Stimulated activated CD4-positive, alpha-beta T cell treated with anti-CD3 and anti-CD28 coated beads, Interleukin-15, amount 100 ng/mL, for 24 hours (primary cell): Measurements from ENCODE around the gene MYO1D.

Experiments
- DNase-seq: peaks from one replicate; pipeline ENCODE4 v3.0.0-alpha.2; 2020

The MYO1D gene

DNA sequence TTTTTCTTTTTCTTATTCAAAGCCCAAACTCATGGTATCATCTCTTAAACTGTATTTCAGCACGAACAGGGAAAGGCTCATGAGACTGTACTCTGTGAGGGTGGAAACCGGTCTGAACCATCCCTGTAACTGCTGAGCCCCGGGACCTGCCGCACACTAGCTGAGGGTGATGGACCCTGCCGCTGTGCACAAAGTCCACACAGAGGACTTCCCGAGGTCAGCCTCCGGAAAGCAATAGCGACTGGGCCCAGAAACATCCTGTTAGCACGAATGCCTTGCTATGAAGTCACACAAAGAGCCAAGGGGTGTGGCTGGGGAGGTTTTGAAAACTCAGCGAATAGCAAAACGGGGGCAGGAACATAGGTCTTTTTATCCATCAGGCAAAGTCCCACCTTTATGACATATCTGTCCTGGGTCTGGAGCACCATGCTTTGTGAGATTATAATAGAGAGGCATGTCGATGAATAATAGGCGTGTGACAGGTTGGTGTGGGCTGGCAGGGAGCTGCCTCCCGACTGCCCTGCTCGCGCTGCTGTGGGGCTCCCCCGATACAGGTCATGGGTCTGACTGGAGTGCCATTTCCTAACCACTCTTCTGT lies 356.7 kb downstream of the MYO1D start:
- peak; percentile 65 for DNase-seq

DNA sequence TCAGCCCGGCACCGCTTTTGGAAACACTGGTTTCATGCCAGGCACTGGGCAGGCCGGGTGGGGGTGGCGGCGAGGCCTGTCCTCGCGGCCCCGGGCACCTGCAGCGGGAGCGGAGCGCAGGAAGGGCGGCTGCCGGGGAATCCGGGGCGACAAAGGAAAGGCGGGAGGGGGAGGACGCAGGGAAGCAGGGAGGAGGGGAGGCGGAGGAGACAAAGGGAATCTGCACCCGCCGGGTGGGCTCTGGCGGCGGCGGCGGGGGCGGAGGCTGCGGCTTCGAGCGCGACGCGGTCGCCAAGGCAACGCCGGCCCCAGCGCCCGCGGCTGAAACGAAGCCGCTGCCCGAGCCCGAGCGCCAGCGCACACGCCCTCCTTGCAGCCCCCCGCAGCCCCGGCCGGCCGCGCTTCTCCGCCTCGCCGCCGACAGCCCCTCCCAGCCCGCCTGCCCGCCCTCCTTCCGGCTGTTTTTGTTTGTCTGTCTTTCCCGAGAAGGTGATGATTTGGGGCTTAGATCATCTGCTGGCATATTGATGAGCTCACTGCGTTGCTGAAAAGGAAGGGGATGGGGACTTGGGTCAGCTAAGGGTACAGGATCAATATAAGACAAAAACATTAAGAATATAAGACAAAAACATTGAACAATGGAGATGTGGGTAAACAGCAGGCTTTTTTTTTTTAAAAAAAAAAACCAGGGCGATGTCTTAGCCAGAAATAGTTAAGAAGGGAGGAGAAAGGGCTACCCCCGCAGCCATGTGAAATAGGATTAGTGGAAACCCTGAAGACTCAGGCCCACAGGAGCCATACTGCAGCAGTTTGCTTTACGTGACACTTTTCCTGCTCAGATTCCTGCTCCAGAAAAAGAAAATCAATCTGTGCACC lies 357.5 kb downstream of the MYO1D start:
- DNase-seq: peak; percentile 75

DNA sequence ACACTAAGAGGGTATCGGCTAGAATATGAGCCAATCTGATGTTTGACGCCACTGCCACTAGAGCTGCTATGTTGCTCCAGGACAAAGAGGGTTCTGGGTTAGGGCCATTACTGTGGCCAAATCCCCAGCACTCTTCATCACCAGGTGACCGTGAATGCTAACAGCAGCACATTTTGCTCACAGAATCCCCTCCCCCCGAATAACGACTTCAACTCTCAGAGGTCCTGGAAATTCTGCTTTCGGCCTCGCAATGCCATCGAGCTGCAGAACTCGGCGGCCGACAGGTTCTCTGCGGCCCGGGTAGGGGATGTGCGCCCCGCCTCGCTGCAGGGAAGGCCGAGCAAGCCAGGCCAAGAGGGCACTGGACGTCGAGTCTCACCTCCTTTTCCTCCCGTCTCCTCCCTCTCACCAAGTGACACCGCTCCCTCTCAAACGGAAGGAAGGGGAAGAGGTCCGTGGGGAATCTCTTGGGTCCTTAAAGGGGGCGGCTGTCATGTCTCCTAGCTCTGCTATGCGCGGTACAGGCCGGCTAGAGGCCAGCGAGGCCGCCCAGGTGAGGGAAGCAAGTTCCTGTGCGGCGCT lies 358.2 kb downstream of the MYO1D start:
- DNase-seq: no peak

DNA sequence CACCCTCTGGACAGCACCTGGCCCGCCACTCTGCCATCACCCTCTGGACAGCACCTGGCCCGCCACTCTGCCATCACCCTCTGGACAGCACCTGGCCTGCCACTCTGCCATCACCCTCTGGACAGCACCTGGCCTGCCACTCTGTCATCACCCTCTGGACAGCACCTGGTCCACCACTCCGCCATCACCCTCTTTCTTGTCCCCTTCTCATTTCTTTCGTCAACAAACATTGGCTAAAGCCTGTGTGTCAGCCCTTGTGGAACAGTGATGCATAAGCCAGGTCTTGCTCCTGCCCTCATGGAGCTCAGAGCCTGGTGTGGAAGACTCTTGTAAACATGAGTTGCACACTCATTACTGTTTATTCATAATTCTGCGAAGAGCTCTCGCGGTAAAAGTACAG lies 358.9 kb downstream of the MYO1D start:
- no peak for DNase-seq

DNA sequence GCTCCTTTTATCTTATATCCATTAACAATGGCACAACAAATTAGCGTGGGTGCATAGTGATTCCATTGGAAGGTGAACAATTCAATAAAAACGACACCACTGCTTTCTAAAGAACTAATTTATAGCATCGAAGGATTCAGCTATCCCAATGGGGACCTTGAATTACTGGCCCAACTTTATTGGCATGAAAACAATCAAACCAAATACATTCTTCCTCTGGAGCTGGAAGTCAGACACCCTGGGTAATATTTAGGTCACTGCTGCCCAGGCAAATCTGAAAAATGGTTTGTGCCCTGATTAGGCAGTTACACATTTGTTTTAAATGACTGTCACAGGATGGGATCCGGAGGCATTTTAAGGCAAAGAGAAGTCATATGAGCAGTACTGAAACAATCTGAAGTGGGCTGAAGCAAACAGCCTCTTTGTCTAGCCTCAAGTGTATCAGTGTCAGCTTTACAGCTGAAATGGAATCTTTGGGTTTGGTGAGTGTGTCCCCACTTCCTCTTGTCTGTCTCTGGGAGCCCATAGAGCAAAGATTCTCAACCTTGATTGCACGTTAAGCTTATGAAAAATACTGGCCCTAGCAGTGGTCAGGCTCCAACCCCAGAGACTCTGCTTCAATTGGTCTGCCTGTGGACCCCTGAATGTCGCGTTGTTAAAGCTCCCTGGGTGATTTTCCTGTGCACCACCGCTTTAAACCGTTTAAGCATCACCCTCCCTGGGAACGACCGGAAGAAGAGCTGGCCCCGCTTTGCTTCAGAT lies 359.8 kb downstream of the MYO1D start:
- DNase-seq: no peak

DNA sequence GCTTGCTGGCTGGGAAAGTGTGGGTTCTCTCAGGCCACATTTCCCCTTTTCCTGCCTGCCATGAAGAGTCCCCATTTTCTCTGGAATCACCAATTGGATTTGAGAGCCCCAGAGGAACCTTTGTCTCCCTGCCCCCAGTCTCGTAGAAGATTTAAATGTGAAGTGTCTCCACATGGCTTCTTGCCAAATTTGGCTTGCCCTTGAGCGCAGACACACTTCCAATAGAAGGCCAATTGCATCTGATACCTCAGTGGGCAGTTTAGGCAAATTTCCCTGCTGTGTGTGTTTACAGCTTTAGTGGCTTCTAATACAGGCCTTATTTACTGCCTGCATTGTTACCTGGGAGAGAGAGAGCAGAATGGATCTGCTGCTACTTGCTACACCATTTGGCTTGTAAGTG lies 360.5 kb downstream of the MYO1D start:
- DNase-seq: no peak

DNA sequence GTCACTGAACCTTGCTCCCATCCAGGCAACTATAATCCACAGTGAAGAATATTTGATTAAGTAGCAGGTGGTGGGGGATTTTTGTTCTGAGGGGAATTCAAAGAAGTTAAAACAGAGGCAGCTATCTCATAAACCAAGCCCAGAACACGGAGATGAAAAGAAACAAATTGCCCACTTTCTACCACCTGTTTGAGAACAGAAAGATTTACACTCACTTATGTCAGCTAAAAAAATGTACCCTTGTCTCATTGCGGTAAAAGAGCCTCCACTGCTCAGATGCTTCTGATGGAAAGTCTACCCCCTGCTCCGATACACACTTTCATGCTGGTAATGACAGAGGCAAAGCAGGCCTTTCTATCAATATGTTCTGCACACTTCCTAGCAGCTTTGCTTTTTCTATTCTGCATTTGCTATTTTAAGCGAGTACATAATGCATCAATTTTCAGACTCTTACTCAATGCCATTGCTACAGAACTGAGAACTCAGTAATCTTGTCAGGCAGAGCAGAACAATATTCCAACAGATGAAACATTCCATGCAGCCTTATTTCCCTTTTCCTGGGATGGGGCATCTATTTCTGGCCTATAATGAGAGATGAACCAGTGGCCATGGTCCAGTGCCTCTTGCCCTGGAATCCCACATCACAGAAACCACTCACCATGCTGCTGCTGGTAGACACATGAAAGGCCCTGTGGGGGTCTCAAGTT lies 361.1 kb downstream of the MYO1D start:
- no peak for DNase-seq

DNA sequence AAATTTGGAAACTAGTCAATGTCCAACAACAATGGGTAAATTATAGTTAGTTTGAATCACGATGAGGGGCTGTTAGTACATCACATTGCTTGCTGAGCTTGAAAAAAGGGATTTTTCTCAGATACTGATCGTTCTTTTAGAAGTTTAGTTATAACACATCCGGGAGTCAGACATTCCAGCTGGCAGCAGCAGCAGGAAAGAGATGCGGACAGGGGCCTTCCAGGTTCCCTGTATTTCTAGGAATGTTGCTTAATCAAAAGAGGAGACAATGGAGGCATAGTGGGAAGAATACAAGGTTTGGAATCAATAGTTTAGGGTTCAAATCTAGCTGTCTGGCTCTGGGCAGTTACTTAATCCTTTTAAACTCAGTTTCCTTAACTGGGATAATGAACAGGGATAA lies 362.3 kb downstream of the MYO1D start:
- DNase-seq: no peak

DNA sequence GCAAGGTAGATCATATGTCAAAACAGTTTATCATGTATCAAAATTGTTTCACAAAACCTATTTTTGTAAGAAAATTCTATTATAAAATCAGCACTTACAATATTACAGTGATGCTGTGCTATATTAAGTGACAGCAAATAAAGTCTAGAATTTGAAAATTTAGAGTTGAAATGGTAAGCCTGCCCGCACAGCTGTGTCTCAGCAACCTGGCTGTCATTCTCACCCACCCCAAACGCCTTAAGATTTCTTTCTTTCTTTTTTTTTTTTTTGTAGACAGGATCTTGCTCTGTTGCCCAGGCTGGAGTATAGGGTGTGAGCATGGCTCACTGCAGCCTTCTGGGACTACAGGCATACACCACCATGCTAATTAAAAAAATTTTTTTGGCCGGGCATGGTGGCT lies 363.3 kb downstream of the MYO1D start:
- no peak for DNase-seq

DNA sequence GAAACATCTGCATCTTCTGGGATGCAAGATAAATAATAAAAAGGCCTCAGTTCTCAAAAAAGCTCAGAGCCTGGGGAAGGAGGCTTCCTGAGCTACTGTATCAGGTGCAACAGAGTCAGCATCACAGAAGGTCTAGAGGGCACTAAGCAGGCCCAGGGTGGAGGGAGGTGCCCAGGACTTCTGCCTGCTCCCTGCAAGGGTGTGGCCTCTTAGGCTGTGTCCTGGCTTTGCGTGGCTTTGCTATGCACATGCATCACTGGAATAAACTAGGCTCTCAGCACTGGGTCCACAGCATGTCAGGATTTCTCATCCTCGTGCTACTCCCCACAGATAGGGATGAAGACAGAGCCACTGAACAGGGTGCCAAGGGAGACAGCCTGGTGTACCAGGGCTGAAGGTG lies 364.6 kb downstream of the MYO1D start:
- no peak for DNase-seq

DNA sequence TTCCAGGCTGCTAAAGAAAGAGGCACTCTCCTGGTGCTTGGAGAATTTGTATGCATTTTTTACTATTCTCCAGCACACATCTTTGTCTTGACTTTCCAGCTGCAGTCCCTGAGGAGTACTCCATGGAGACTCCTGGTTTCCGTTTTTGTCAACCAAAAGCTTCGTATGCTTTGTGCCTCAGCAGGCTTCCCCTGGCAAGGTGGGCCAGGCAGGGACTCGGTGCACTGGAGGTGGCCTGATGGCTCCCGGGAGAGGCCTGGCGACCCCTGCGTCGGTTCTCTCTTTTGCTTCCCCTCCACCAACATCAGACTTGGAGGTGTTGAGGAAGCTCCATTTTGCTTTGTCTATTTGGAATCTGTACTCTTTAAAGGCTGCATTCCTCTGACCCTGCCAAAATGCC lies 366.5 kb downstream of the MYO1D start:
- no peak for DNase-seq

DNA sequence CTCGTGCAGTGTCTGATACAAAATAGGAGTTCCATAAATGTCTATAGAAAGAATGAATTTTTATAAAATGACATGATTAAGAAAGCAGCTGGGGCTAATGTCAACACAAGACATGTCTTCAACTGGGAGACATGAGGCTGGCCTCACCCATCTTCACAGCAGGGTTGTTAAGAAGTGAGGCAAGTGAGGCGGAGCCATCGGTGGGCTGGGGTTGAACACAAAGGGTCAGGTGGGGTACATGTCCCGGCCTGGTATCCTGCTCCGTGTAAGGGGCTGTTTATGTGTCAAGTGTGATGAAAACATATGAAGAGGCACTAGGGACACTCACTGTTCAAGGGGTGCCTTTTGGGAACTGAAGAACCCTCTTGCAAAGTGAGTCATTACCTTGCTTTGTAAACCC lies 368.0 kb downstream of the MYO1D start:
- no peak for DNase-seq

DNA sequence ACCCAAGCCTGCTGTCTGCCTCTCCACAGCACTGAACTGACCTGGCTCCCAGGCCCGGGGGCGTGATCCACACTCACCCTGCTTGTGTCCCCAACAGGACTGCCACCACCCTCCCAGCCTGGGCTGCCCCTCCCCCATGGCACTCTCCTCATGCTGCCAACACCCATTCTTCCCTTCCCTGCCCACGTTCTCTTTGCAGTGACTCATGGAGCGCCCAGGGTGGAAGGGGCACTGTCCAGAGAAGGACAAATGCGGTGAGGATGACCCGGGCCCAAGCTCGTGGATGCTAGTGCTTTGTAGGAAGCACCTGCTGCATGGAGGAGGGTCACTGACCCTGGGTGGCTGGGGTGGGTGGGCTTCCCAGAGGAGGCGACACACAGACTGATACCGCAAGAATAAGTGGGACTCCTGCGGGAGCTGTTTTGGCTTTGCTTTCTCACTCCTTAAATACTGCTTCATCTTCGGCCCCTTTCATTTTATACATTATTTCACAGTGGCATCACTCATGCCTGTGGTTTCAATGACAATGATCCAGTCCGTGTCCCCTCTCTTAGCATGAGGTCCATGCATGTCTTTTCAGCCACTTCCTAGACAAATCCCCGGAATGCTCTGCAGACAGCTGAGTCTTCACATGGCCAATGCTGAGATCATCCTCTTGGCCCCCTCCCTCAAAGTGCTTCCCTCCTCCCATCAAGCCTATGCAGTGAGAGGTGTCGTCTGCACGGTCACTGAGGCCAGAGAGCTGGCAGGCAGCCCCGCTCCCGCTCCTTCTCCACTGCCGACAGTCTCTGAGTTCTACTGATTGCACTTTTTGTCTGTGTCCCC lies 372.5 kb downstream of the MYO1D start:
- DNase-seq: peak; percentile 48

DNA sequence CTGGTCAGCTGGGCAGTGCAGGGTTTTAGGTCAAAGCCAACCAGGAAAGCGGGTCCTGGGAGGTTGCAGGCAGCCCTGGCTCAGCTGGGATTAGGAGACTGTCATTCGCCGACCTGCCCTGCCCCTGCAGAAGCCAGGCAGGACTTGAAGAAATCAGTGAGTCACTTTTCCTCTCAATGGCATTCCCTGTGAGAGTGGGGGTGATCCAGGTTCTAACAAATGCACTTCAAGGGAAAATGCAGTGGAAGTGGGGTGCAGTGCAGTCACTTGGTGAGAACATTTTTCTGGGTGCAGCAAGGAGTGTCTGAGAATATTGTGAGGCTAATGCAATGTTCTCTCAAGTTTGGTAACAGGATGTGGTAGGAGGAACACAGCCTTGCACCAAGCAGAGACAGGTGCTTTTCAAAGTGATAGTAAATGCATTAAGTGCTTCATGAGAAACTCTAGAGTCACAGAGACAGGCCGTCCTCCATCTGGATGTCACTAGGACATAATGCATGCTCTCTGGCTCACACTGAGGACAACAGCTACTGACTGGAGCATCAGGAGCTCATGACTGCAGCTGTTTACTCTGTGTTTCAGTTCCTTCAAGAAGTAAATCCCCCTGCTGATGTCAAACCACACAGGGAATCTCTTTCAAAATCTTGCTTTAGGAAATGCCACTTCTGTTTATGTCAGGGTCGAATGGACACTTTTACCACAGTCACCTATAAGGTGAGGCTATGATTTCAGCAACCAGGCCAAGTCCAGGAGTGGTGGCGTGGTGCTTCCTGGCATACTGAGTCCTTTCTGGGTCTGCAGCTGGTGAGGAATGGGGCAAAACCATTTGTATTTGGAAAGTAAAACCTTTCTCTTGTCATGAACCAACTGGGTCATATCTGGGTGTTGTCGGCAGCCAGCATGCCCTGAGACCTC lies 373.4 kb downstream of the MYO1D start:
- DNase-seq: peak; percentile 45

DNA sequence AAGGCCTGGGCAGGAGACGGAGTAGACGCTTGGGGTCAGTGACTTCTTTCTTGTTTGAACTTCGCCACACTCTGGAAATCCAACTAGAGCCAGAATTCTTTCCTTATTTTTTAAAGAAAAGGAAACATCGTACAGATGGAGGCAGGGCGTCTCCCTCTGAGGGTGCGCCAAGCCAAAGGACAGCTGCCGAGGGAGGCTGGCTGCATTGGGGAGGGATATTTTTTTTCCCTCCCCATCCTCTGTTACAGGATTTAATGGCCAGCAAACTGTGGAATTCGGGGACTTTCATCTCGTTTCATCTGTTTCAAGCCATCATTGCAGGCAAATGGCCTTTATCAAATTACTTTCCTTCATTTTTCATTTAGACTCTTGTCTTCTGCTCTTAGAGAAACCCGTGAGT lies 374.2 kb downstream of the MYO1D start:
- DNase-seq: no peak

DNA sequence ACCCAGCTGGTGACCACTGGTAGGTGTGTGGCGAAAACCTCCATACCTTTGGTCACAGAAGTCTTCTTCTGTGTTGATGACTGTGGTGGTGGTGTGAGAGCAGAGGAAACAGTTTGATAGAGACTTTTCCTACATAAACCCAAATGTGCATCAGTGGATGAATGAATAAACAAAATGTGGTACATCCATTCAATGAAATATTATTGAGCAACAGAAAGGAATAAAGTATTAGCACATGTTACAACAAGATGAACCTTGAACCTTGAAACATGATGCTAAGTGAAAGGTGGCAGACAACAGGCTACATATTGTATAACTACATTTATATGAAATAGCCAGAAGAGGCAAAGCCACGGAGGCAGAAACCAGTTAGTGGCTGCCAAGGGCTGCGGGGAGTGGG lies 374.9 kb downstream of the MYO1D start:
- DNase-seq: no peak

DNA sequence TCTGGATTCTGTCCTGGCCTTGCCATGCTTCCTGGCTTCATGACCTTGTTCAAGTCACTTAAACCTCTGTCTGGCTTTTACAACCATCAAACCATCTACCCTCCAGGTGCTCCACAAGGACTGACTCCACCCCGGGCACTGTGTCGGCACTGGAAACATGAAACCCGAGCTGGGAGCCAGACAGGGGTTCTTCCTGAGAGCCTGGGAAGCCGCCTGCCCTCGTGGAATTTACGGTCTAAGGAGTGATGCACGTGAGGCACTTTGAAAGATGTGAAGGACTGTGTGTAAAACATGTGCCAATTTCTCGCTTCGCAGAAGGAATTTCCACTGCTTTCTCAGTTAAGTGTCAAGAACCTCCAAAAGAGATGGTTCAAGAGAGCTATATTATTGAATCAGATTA lies 378.5 kb downstream of the MYO1D start:
- DNase-seq: no peak

DNA sequence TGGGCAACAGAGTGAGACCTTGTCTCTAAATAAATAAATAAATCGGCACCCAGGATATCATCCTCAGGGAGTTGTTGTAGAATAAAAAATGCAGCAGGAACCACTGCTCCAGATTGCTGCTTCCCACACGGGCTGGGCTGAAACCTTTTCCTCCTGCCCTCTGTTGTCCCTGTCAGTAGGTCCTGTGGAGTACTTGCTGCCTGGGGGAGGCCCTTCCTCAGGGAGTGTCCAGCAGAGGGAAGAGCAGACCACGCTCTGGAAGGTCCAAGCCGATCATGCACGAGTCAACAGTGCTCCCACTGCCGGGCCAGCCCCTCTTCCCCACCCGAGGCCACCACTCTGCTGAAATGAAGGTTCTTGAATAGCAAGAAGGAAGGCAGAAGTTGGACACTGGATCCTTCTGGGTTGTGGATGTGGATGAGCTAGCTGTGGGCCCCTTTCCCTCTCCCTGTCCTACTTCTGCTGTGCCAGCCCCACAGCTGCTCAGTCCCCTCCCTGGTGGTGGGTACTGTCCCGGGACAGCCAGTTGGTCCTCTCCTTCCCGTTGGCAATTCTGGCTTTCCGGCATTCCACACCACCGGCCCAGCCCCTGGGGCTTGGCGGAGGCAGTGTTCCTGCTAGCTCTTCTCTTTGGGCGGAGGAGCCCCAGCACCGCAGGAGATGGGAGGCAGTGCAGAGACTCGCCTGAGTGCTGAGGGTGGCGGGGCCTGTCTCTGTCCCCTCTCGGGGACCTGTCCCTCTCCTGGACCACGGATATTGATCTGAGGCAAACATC lies 379.3 kb downstream of the MYO1D start:
- no peak for DNase-seq

DNA sequence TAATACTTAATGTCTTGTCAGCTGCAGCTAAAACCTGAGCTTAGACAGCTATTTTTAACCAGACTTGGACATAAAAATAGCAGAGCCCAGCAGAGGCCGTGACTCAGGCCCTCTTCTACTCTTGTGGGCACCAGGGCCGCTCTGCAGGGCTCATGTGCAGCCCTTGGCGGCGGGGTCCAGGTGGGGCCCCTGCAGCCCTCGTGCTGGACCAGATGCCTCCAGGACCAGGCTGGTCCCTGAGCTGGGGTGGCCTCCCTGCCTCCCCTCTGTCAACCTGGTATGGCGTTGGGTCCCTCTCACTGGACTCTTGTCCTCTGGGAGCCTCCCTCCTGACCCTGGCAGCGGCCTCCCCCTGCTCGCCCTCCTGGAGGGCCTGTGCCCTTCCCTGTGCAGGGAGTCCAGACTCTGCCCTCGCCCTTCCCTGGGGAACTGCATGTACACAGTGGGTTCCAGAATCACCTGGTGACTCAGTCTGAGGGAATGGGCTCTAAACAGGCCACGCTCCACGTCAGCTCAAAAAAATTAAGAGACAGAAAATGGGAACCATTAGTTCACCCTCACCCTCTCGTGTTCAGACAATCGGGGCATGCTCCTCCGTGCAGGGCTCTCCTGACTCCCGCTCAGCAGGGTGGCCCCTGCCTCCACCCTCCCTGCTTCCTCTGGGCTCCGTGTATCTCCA lies 380.4 kb downstream of the MYO1D start:
- DNase-seq: no peak
